HepG2 (cell line): ENCODE measurements around the gene CHPF. TPM values are rescaled to one million over a fixed set of nuclear protein-coding genes. Genes with fewer than 3 reads are reported as not detected.
A peak's percentile ranks its signal among the peaks of the same experiment; 100 is the strongest.

ENCODE experiments used
- CAMTA2 ChIP-seq: sonication (generic); formaldehyde crosslinking; IDR thresholded peaks from 2 replicates; pipeline ENCODE4 v1.4.0; 2020; ENCODE audit warnings: mild to moderate bottlenecking, missing genetic modification reagents, borderline replicate concordance
- GTF2F1 ChIP-seq: fragments of 150-350 bp; IDR thresholded peaks from 2 replicates; pipeline ENCODE4 v1.6.1; 2014; ENCODE audit warnings: low read length
- ISX ChIP-seq: sonication (generic); formaldehyde crosslinking; conservative IDR thresholded peaks from 2 replicates; pipeline ENCODE4 v1.5.0; 2020; ENCODE audit warnings: missing genetic modification reagents
- MIXL1 ChIP-seq: IDR thresholded peaks from 2 replicates; pipeline ENCODE4 v1.6.1; 2016
- SATB2 ChIP-seq: sonication (generic); formaldehyde crosslinking; IDR thresholded peaks from 2 replicates; pipeline ENCODE4 v1.5.0; 2020; ENCODE audit warnings: missing genetic modification reagents
- SRSF9 ChIP-seq: fragments of 200-400 bp; formaldehyde crosslinking; IDR thresholded peaks from 2 replicates; pipeline ENCODE4 v1.6.1; 2018; ENCODE audit warnings: borderline replicate concordance, mild to moderate bottlenecking, low read depth, low read length; ENCODE audit not compliant: insufficient read depth, poor library complexity, severe bottlenecking
- ZC3H4 ChIP-seq: sonication (generic); formaldehyde crosslinking; IDR thresholded peaks from 2 replicates; pipeline ENCODE4 v1.4.0; 2020; ENCODE audit warnings: missing genetic modification reagents, borderline replicate concordance
- ZFP90 ChIP-seq: sonication (generic); formaldehyde crosslinking; IDR thresholded peaks from 2 replicates; pipeline ENCODE4 v1.8.0; 2022; ENCODE audit warnings: missing genetic modification reagents, mild to moderate bottlenecking, inconsistent platforms, borderline replicate concordance
- ZFY ChIP-seq: sonication (generic); formaldehyde crosslinking; IDR thresholded peaks from 2 replicates; pipeline ENCODE4 v1.4.0; 2020; ENCODE audit warnings: missing genetic modification reagents
- ZNF329 ChIP-seq: sonication (generic); formaldehyde crosslinking; IDR thresholded peaks from 2 replicates; pipeline ENCODE4 v1.9.0; 2021; ENCODE audit warnings: low read depth, mild to moderate bottlenecking, missing genetic modification reagents
- ZNF34 ChIP-seq: sonication (generic); formaldehyde crosslinking; IDR thresholded peaks from 2 replicates; pipeline ENCODE4 v1.4.0; 2020; ENCODE audit warnings: mild to moderate bottlenecking, missing genetic modification reagents, borderline replicate concordance
- ZNF44 ChIP-seq: sonication (generic); formaldehyde crosslinking; IDR thresholded peaks from 2 replicates; pipeline ENCODE4 v1.5.1; 2020; ENCODE audit warnings: mild to moderate bottlenecking, missing genetic modification reagents
- ZNF468 ChIP-seq: sonication (generic); formaldehyde crosslinking; IDR thresholded peaks from 2 replicates; pipeline ENCODE4 v1.8.0; 2022; ENCODE audit warnings: mild to moderate bottlenecking, moderate library complexity, missing genetic modification reagents
- ZNF552 ChIP-seq: sonication (generic); formaldehyde crosslinking; IDR thresholded peaks from 2 replicates; pipeline ENCODE4 v1.9.0; 2022; ENCODE audit warnings: missing genetic modification reagents, mild to moderate bottlenecking, borderline replicate concordance
- ZNF616 ChIP-seq: sonication (generic); formaldehyde crosslinking; IDR thresholded peaks from 2 replicates; pipeline ENCODE4 v1.5.0; 2020; ENCODE audit warnings: low read depth, mild to moderate bottlenecking, missing genetic modification reagents
- ZNF773 ChIP-seq: sonication (generic); formaldehyde crosslinking; IDR thresholded peaks from 2 replicates; pipeline ENCODE4 v1.4.0; 2020; ENCODE audit warnings: missing genetic modification reagents, borderline replicate concordance
- polyA plus RNA-seq, 8 experiments: library from polyadenylated mRNA; depleted of rRNA in 3 of 8; stranded (reverse) in 7 of 8; unstranded in 1 of 8; fragments of >200 nt; fragmentation: Illumina TruSeq in 4 of 8; extraction: Trizol in 4 of 8; gene quantifications; 2 replicates each; pipeline versions ENCODE4 v1.2.1 to v1.2.3, GENCODE V29; 2011 to 2016; ENCODE audit warnings: low read depth in 4 of 8, missing spikeins in 1 of 8, mixed read lengths in 1 of 8; ENCODE audit not compliant: insufficient read depth in 1 of 8
- total RNA-seq, 5 experiments: library from RNA; depleted of rRNA; stranded (reverse); fragments of >200 nt; fragmentation: Illumina TruSeq; extraction: Trizol; gene quantifications; 2 replicates each; pipeline ENCODE4 v1.2.3, GENCODE V29; 2016; ENCODE audit warnings: low read depth in 1 of 5
- TF ChIP-seq, protein P1 (sequence below), 2 experiments: sonication (generic) in 1 of 2; formaldehyde crosslinking in 1 of 2; IDR thresholded peaks; 2 replicates each; pipeline versions ENCODE4 v1.6.1 to v1.9.0; 2014 to 2022; ENCODE audit warnings: antibody characterized with exemption in 1 of 2, borderline replicate concordance in 1 of 2, inconsistent platforms in 1 of 2, low read depth in 1 of 2, missing genetic modification reagents in 1 of 2
- TF ChIP-seq, protein P2 (sequence below): sonication (generic); formaldehyde crosslinking; conservative IDR thresholded peaks from 2 replicates; pipeline ENCODE4 v1.8.0; 2022; ENCODE audit warnings: mild to moderate bottlenecking, moderate library complexity, missing genetic modification reagents
- TF ChIP-seq, protein P3 (sequence below): sonication (generic); formaldehyde crosslinking; IDR thresholded peaks from 2 replicates; pipeline ENCODE4 v1.8.1; 2023; ENCODE audit warnings: mild to moderate bottlenecking, inconsistent platforms, moderate library complexity, missing genetic modification reagents, borderline replicate concordance

Gene CHPF
- total and polyA plus RNA-seq, 2 of the 13 experiments (the other 11 are each of a cell fraction or from before 2014, with no cell fraction given) = 79.6 to 111 TPM

DNA sequence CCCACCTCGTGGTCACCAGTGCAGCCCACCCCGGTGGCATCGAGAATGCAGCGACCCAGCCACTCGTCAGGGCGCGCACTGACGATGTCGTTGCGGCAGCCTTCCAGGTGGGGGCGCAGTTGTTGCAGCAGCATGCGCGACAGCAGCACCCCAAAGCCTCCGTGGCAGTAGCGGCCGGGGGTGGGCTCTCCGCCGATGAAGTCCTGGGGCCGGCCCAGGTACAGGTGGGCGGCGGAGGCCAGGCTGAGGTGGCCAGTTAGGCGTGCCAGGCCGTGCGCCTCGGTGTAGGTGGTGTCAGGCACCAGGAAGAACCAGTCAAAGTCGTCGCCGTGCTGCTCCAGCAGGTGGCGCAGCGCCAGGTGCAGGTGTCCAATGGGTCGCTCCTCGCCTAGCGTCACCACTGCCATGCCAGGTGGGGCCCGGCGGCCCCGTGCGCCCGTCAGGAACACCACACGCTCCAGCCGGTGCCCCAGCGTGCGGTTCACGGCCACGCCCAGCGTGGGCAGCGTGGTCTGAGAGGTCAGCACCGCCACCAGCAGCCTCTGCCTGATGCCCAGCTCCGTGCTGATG lies 1.9 kb downstream of the CHPF start (continued):
- TF ChIP-seq, protein P1, sequence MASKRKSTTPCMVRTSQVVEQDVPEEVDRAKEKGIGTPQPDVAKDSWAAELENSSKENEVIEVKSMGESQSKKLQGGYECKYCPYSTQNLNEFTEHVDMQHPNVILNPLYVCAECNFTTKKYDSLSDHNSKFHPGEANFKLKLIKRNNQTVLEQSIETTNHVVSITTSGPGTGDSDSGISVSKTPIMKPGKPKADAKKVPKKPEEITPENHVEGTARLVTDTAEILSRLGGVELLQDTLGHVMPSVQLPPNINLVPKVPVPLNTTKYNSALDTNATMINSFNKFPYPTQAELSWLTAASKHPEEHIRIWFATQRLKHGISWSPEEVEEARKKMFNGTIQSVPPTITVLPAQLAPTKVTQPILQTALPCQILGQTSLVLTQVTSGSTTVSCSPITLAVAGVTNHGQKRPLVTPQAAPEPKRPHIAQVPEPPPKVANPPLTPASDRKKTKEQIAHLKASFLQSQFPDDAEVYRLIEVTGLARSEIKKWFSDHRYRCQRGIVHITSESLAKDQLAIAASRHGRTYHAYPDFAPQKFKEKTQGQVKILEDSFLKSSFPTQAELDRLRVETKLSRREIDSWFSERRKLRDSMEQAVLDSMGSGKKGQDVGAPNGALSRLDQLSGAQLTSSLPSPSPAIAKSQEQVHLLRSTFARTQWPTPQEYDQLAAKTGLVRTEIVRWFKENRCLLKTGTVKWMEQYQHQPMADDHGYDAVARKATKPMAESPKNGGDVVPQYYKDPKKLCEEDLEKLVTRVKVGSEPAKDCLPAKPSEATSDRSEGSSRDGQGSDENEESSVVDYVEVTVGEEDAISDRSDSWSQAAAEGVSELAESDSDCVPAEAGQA (IDR thresholded peaks at IDR 0.05; ENCODE audit: low read depth) = 0 out of 2 replicates have a peak, but pooled peaks have one; percentile 65
- TF ChIP-seq, protein P1 (CRISPR knock-in tag; IDR thresholded peaks at IDR 0.05; ENCODE audit: borderline replicate concordance) = no peak
- TF ChIP-seq ZFY (CRISPR knock-in tag) (peak; percentile 69; the same call in 1 of the 2 replicates), MIXL1 (CRISPR knock-in tag) (peak; percentile 58; the same call in 1 of the 2 replicates), ZNF616 (no peak), ZNF773 (CRISPR knock-in tag) (no peak), ZFP90 (peak; percentile 87), SATB2 (CRISPR knock-in tag) (no peak), ZNF329 (CRISPR knock-in tag) (peak; percentile 69), ZNF552 (CRISPR knock-in tag) (0 out of 2 replicates have a peak, but pooled peaks have one; percentile 71), ZC3H4 (CRISPR knock-in tag) (no peak), ZNF468 (CRISPR knock-in tag) (no peak), ISX (CRISPR knock-in tag) (no peak), ZNF34 (CRISPR knock-in tag) (peak; percentile 96; the same call in 1 of the 2 replicates), GTF2F1 (no peak), ZNF44 (CRISPR knock-in tag) (peak; percentile 70; the same call in 1 of the 2 replicates), SRSF9 (no peak), CAMTA2 (CRISPR knock-in tag) (no peak)
- TF ChIP-seq, protein P2, sequence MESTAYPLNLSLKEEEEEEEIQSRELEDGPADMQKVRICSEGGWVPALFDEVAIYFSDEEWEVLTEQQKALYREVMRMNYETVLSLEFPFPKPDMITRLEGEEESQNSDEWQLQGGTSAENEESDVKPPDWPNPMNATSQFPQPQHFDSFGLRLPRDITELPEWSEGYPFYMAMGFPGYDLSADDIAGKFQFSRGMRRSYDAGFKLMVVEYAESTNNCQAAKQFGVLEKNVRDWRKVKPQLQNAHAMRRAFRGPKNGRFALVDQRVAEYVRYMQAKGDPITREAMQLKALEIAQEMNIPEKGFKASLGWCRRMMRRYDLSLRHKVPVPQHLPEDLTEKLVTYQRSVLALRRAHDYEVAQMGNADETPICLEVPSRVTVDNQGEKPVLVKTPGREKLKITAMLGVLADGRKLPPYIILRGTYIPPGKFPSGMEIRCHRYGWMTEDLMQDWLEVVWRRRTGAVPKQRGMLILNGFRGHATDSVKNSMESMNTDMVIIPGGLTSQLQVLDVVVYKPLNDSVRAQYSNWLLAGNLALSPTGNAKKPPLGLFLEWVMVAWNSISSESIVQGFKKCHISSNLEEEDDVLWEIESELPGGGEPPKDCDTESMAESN (CRISPR knock-in tag) = no peak
- TF ChIP-seq, protein P3, sequence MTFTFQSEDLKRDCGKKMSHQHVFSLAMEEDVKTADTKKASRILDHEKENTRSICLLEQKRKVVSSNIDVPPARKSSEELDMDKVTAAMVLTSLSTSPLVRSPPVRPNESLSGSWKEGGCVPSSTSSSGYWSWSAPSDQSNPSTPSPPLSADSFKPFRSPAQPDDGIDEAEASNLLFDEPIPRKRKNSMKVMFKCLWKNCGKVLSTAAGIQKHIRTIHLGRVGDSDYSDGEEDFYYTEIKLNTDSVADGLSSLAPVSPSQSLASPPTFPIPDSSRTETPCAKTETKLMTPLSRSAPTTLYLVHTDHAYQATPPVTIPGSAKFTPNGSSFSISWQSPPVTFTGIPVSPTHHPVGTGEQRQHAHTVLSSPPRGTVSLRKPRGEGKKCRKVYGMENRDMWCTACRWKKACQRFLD (CRISPR knock-in tag) = peak; percentile 59; the same call in 1 of the 2 replicates
